GM12892 (cell line): ENCODE results near the gene KLLN.
"Not testable (repeated sequence)": the region's sequence is repeated elsewhere in the genome, so short reads cannot be mapped to it uniquely, and the experiment has no call there.

Experiments
- POLR2A ChIP-seq: IDR thresholded peaks from 2 replicates; pipeline ENCODE4 v1.6.1; 2011; ENCODE audit warnings: low read depth, low read length, control low read depth
- POLR2AphosphoS5 ChIP-seq: IDR thresholded peaks from 2 replicates; pipeline ENCODE4 v1.6.1; 2011; ENCODE audit warnings: low read depth, low read length, control low read depth
- TAF1 ChIP-seq: IDR thresholded peaks from 2 replicates; pipeline ENCODE4 v1.6.1; 2011; ENCODE audit warnings: low read depth, mild to moderate bottlenecking, control low read depth, low read length, borderline replicate concordance

DNA sequence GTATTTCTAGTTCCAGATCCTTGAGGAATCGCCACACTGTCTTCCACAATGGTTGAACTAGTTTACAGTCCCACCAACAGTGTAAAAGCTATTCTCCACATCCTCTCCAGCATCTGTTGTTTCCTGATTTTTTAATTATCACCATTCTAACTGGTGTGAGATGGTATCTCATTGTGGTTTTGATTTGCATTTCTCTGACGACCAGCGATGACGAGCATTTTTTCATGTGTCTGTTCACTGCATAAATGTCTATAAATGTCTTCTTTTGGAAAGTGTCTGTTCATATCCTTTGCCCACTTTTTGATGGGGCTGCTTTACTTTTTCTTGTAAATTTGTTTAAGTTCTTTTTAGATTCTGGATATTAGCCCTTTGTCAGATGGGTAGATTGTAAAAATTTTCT is 7.7 kb downstream of the KLLN start:
- TF ChIP-seq POLR2A, POLR2AphosphoS5, TAF1: not testable (repeated sequence)
